Raji (cell line): ENCODE results near the gene BCKDHB.

ENCODE experiments used
- POLR2A ChIP-seq: IDR thresholded peaks from 2 replicates; pipeline ENCODE4 v1.6.1; 2011; ENCODE audit warnings: low read depth, low read length, control low read depth; ENCODE audit not compliant: insufficient read depth

BCKDHB gene

GRCh38 chr6:80226151-80226550, 119.7 kb downstream of the BCKDHB start:
- no peak for TF ChIP-seq POLR2A

GRCh38 chr6:80226699-80227098, 120.2 kb downstream of the BCKDHB start:
- no peak for TF ChIP-seq POLR2A

GRCh38 chr6:80227545-80228105, 121.2 kb downstream of the BCKDHB start:
- TF ChIP-seq POLR2A: no peak

GRCh38 chr6:80233262-80233661, 126.8 kb downstream of the BCKDHB start:
- no peak for TF ChIP-seq POLR2A

- no peak for TF ChIP-seq POLR2A
These were observed 127.5 kb downstream of the BCKDHB start for GRCh38 chr6:80233958-80234357.

GRCh38 chr6:80234401-80234800, 127.9 kb downstream of the BCKDHB start:
- TF ChIP-seq POLR2A: no peak

- TF ChIP-seq POLR2A: no peak
These were observed 128.4 kb downstream of the BCKDHB start for GRCh38 chr6:80234908-80235307.

GRCh38 chr6:80235647-80236046, 129.2 kb downstream of the BCKDHB start:
- TF ChIP-seq POLR2A: no peak

GRCh38 chr6:80245043-80245442, 138.6 kb downstream of the BCKDHB start:
- no peak for TF ChIP-seq POLR2A

GRCh38 chr6:80249897-80250296, 143.4 kb downstream of the BCKDHB start:
- no peak for TF ChIP-seq POLR2A

GRCh38 chr6:80250391-80250997, 144.0 kb downstream of the BCKDHB start:
- TF ChIP-seq POLR2A: no peak

- TF ChIP-seq POLR2A: no peak
These were observed 144.8 kb downstream of the BCKDHB start for GRCh38 chr6:80251321-80251720.

GRCh38 chr6:80254716-80255115, 148.2 kb downstream of the BCKDHB start:
- no peak for TF ChIP-seq POLR2A

- no peak for TF ChIP-seq POLR2A
These were observed 150.2 kb downstream of the BCKDHB start for GRCh38 chr6:80256691-80257090.

- no peak for TF ChIP-seq POLR2A
These were observed 152.6 kb downstream of the BCKDHB start for GRCh38 chr6:80259118-80259517.

GRCh38 chr6:80263585-80263984, 157.1 kb downstream of the BCKDHB start:
- no peak for TF ChIP-seq POLR2A

GRCh38 chr6:80268865-80269730, 162.6 kb downstream of the BCKDHB start:
- no peak for TF ChIP-seq POLR2A

- TF ChIP-seq POLR2A: no peak
These were observed 164.6 kb downstream of the BCKDHB start for GRCh38 chr6:80271074-80271473.
